HepG2 (cell line): ENCODE measurements around the gene YKT6. TPM values are rescaled to one million over a fixed set of nuclear protein-coding genes. Genes with fewer than 3 reads are reported as not detected.
"Not testable (repeated sequence)": the region's sequence is repeated elsewhere in the genome, so short reads cannot be mapped to it uniquely, and the experiment has no call there.

Experiments
- ATAC-seq: fragments of 200-7000 bp; cut with Tn5 transposase; 3 replicates; pipeline ENCODE4 v1.9.1; 2020; ENCODE audit warnings: mild to moderate bottlenecking, moderate library complexity
- BruUV-seq: library from RNA; stranded (reverse); fragments of 400-500 nt; replicated peaks from 2 replicates; lab custom pipeline; 2021; lab: Mats Ljungman, UMichigan
- CTCF ChIA-PET: fragments of 300-600 bp; formaldehyde crosslinking; extraction: SDS; loops from one replicate; lab custom pipeline; 2021; ENCODE audit warnings: low total read pairs, inconsistent platforms, low intra/inter-chr PET ratio; lab: Yijun Ruan, JAX
- POLR2A ChIA-PET: fragments of 350-600 bp; sonication (Branson Sonifier 250); formaldehyde crosslinking; loops from one replicate; lab custom pipeline; 2020; ENCODE audit warnings: antibody characterized with exemption, inconsistent platforms; lab: Yijun Ruan, JAX
- DNase-seq: peaks from one replicate; pipeline ENCODE4 v3.0.0-alpha.2; 2015; ENCODE audit warnings: low spot score
- FAIRE-seq: peaks from 3 replicates; lab custom pipeline; 2011; peaks lifted over from hg19 to GRCh38; lab: Jason Lieb, UNC
- H2AFZ ChIP-seq: one replicate; pipeline ENCODE4 v1.6.1; 2011; ENCODE audit warnings: low read length, inconsistent platforms
- H3K27ac ChIP-seq: fragments of 300-600 bp; 3 replicates; pipeline ENCODE4 v1.8.0; 2011; ENCODE audit warnings: mixed run types, mild to moderate bottlenecking, mixed read lengths, low read length, inconsistent platforms; ENCODE audit not compliant: insufficient read depth; ENCODE audit errors: extremely low read length
- H3K27me3 ChIP-seq, 2 experiments: fragments of 200-600 bp in 1 of 2; 2 replicates in 1 of 2; 3 replicates in 1 of 2; pipeline versions ENCODE4 v1.6.0 to v1.8.0; 2011; ENCODE audit warnings: low read length in 2 of 2, mild to moderate bottlenecking in 2 of 2, moderate library complexity in 2 of 2, inconsistent platforms in 1 of 2; ENCODE audit not compliant: insufficient read depth in 2 of 2, control insufficient read depth in 1 of 2
- H3K36me3 ChIP-seq, 2 experiments: fragments of 200-600 bp in 1 of 2; replicated peaks in 1 of 2; 2 replicates in 1 of 2; 3 replicates in 1 of 2; pipeline versions ENCODE4 v1.5.1 to v1.8.0; 2011; ENCODE audit warnings: low read length in 2 of 2, inconsistent platforms in 1 of 2; ENCODE audit not compliant: insufficient read depth in 2 of 2, control insufficient read depth in 1 of 2
- H3K4me1 ChIP-seq: 2 replicates; pipeline ENCODE4 v1.5.1; 2012; ENCODE audit warnings: low read length, inconsistent platforms; ENCODE audit not compliant: insufficient read depth
- H3K4me2 ChIP-seq: 2 replicates; pipeline ENCODE4 v1.6.0; 2011; ENCODE audit warnings: low read depth, low read length, inconsistent platforms
- H3K4me3 ChIP-seq, 3 experiments: fragments of 200-600 bp in 1 of 3; sonication (generic), shearing (Covaris generic) in 1 of 3; replicated peaks in 1 of 3; 2 replicates each; pipeline ENCODE4 v1.5.1; 2011 to 2016; ENCODE audit warnings: low read length in 3 of 3, inconsistent platforms in 2 of 3, low read depth in 2 of 3, mild to moderate bottlenecking in 2 of 3, control low read depth in 1 of 3, mixed read lengths in 1 of 3; ENCODE audit not compliant: insufficient read depth in 1 of 3
- H3K79me2 ChIP-seq: one replicate; pipeline ENCODE4 v1.6.1; 2011; ENCODE audit warnings: low read length, inconsistent platforms; ENCODE audit not compliant: insufficient read depth
- H3K9ac ChIP-seq: 2 replicates; pipeline ENCODE4 v1.6.0; 2011; ENCODE audit warnings: mild to moderate bottlenecking, low read depth, low read length, inconsistent platforms; ENCODE audit not compliant: insufficient read depth
- H3K9me3 ChIP-seq: 2 replicates; pipeline ENCODE4 v1.5.1; 2012; ENCODE audit warnings: mild to moderate bottlenecking, low read length
- H4K20me1 ChIP-seq: 2 replicates; pipeline ENCODE4 v1.6.0; 2011; ENCODE audit warnings: inconsistent platforms, mild to moderate bottlenecking, low read length, moderate library complexity; ENCODE audit not compliant: insufficient read depth
- CENPBD1 ChIP-seq: sonication (generic); formaldehyde crosslinking; IDR thresholded peaks from 2 replicates; pipeline ENCODE4 v1.8.0; 2022; ENCODE audit warnings: missing genetic modification reagents, low read depth, mild to moderate bottlenecking, borderline replicate concordance
- NFE2L1 ChIP-seq: sonication (generic); formaldehyde crosslinking; IDR thresholded peaks from 2 replicates; pipeline ENCODE4 v1.4.0; 2020; ENCODE audit warnings: missing genetic modification reagents, mild to moderate bottlenecking, borderline replicate concordance
- NFE2L2 ChIP-seq: fragments of 150-350 bp; IDR thresholded peaks from 2 replicates; pipeline ENCODE4 v1.6.1; 2014; ENCODE audit warnings: low read length
- SP140L ChIP-seq: sonication (generic); formaldehyde crosslinking; IDR thresholded peaks from 2 replicates; pipeline ENCODE4 v1.4.0; 2020; ENCODE audit warnings: missing genetic modification reagents, borderline replicate concordance
- TBP ChIP-seq: sonication (generic); formaldehyde crosslinking; IDR thresholded peaks from 2 replicates; pipeline ENCODE4 v1.5.0; 2020; ENCODE audit warnings: missing genetic modification reagents
- THAP8 ChIP-seq: sonication (generic); formaldehyde crosslinking; IDR thresholded peaks from 2 replicates; pipeline ENCODE4 v1.5.1; 2020; ENCODE audit warnings: missing genetic modification reagents, mild to moderate bottlenecking, borderline replicate concordance
- TRIM22 ChIP-seq: fragments of 450-650 bp; IDR thresholded peaks from 2 replicates; pipeline ENCODE4 v1.6.1; 2017
- ZMAT3 ChIP-seq: sonication (generic); formaldehyde crosslinking; conservative IDR thresholded peaks from 2 replicates; pipeline ENCODE4 v1.7.0; 2021; ENCODE audit warnings: missing genetic modification reagents
- ZNF235 ChIP-seq: sonication (generic); formaldehyde crosslinking; IDR thresholded peaks from 2 replicates; pipeline ENCODE4 v1.8.1; 2023; ENCODE audit warnings: mild to moderate bottlenecking, missing genetic modification reagents, borderline replicate concordance
- ZNF296 ChIP-seq: sonication (generic); formaldehyde crosslinking; conservative IDR thresholded peaks from 2 replicates; pipeline ENCODE4 v1.5.0; 2020; ENCODE audit warnings: mild to moderate bottlenecking, missing genetic modification reagents
- ZNF512B ChIP-seq: sonication (generic); formaldehyde crosslinking; IDR thresholded peaks from 2 replicates; pipeline ENCODE4 v1.5.1; 2020; ENCODE audit warnings: missing genetic modification reagents, mild to moderate bottlenecking, borderline replicate concordance
- ZNF784 ChIP-seq: sonication (generic); formaldehyde crosslinking; IDR thresholded peaks from 2 replicates; pipeline ENCODE4 v1.5.1; 2020; ENCODE audit warnings: missing genetic modification reagents, mild to moderate bottlenecking, borderline replicate concordance
- ZNF878 ChIP-seq: sonication (generic); formaldehyde crosslinking; IDR thresholded peaks from 2 replicates; pipeline ENCODE4 v1.8.1; 2023; ENCODE audit warnings: mild to moderate bottlenecking, missing genetic modification reagents, moderate library complexity
- WGBS: methylation state at CpG from one replicate; pipeline ENCODE4 v1.1.6; 2017; ENCODE audit warnings: low lambda C conversion rate; 5-methylcytosine and 5-hydroxymethylcytosine counted together
- in situ Hi-C: cut with HindIII; loops from 2 replicates; pipeline ENCODE4 v1.10.0; 2017; ENCODE audit warnings: low pct_unique_long_range_greater_than_20kb; ENCODE audit not compliant: extremely low pct_ligation_motif_present
- intact Hi-C: fragments of 100-400 bp; cut with micrococcal nuclease; formaldehyde crosslinking; loops from one replicate; pipeline ENCODE4 v1.10.0; 2022; ENCODE audit not compliant: unreplicated experiment
- polyA plus RNA-seq, 8 experiments: library from polyadenylated mRNA; depleted of rRNA in 3 of 8; stranded (reverse) in 7 of 8; unstranded in 1 of 8; fragments of >200 nt; fragmentation: Illumina TruSeq in 4 of 8; extraction: Trizol in 4 of 8; gene quantifications; 2 replicates each; pipeline versions ENCODE4 v1.2.1 to v1.2.3, GENCODE V29; 2011 to 2016; ENCODE audit warnings: low read depth in 4 of 8, missing spikeins in 1 of 8, mixed read lengths in 1 of 8; ENCODE audit not compliant: insufficient read depth in 1 of 8
- total RNA-seq, 5 experiments: library from RNA; depleted of rRNA; stranded (reverse); fragments of >200 nt; fragmentation: Illumina TruSeq; extraction: Trizol; gene quantifications; 2 replicates each; pipeline ENCODE4 v1.2.3, GENCODE V29; 2016; ENCODE audit warnings: low read depth in 1 of 5

The YKT6 gene
- total and polyA plus RNA-seq, 2 of the 13 experiments (the other 11 are each of a cell fraction or from before 2014, with no cell fraction given): 52.2 to 60.3 TPM

GRCh38 chr7:44171901-44172300 is 28.9 kb upstream of the YKT6 start:
- H3K4me1 ChIP-seq, H3K4me3 ChIP-seq, H3K36me3 ChIP-seq, H3K9ac ChIP-seq, intact Hi-C loops, in situ Hi-C loops, H3K27ac ChIP-seq, CTCF ChIA-PET, FAIRE-seq, H3K9me3 ChIP-seq, H4K20me1 ChIP-seq, ATAC-seq, DNase-seq, POLR2A ChIA-PET, H3K4me2 ChIP-seq, H3K27me3 ChIP-seq, BruUV-seq, H2AFZ ChIP-seq, H3K79me2 ChIP-seq: not testable (repeated sequence)
- 58% methylated on average over 9 of the region's 9 CpGs for WGBS

- Histone ChIP-seq H3K9ac (no peak overlapping the region), H3K79me2 (no peaks in the 10 kb centered on the region), H2AFZ (no peak overlapping the region), H3K4me3 (no peak overlapping the region), H3K4me2 (no peak overlapping the region), H3K4me1 (no peaks in the 10 kb centered on the region), H3K9me3 (no peaks in the 10 kb centered on the region), H3K27ac (no peak overlapping the region), H3K27me3 (peaks cover 0 to 9% of the 10 kb centered on the region in 2 experiments; a peak in 3 of 5 replicates), H3K36me3 (no peaks in the 10 kb centered on the region), H4K20me1 (no peaks in the 10 kb centered on the region)
- POLR2A ChIA-PET: no interaction called here
- no peak for FAIRE-seq
- DNase-seq: no peak
- in situ Hi-C loops (no loop called here), intact Hi-C loops (no loop called here)
- ATAC-seq: no peak
- CTCF ChIA-PET: no interaction called here
- no TSS peak for BruUV-seq
- TF ChIP-seq ZNF878 (CRISPR knock-in tag): no peak
- no peak for TF ChIP-seq CENPBD1 (CRISPR knock-in tag)
- no peak for TF ChIP-seq TBP (CRISPR knock-in tag)
- no peak for TF ChIP-seq ZNF235 (CRISPR knock-in tag)
- TF ChIP-seq NFE2L1: no peak
- no peak for TF ChIP-seq ZMAT3 (CRISPR knock-in tag)
- no peak for TF ChIP-seq ZNF296 (CRISPR knock-in tag)
- no peak for TF ChIP-seq ZNF512B (CRISPR knock-in tag)
- no peak for TF ChIP-seq THAP8
- no peak for TF ChIP-seq SP140L (CRISPR knock-in tag)
- TF ChIP-seq NFE2L2: no peak
- TF ChIP-seq TRIM22: no peak
- no peak for TF ChIP-seq ZNF784 (CRISPR knock-in tag)
These were observed 28.4 kb upstream of the YKT6 start for GRCh38 chr7:44172352-44172751.
